ENCODE data around the gene RGS12.

Gene RGS12

GRCh38 chr4:3292571-3293400, at the start of gene RGS12:
RGS12 (plus strand) TSS chr4:3293021; CDS start chr4:3316171, 23,150 bp downstream.
- peak; percentile 92 to 98 (median 97) for DNase-seq
- intact Hi-C loops (cut with DNase I), result no loop called here

DNA sequence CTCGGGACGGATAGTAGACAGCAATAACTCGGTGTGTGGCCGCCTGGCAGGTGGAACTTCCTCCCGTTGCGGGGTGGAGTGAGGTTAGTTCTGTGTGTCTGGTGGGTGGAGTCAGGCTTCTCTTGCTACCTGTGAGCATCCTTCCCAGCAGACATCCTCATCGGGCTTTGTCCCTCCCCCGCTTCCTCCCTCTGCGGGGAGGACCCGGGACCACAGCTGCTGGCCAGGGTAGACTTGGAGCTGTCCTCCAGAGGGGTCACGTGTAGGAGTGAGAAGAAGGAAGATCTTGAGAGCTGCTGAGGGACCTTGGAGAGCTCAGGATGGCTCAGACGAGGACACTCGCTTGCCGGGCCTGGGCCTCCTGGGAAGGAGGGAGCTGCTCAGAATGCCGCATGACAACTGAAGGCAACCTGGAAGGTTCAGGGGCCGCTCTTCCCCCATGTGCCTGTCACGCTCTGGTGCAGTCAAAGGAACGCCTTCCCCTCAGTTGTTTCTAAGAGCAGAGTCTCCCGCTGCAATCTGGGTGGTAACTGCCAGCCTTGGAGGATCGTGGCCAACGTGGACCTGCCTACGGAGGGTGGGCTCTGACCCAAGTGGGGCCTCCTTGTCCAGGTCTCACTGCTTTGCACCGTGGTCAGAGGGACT, 49.6 kb upstream of the RGS12 start:
- no peak for DNase-seq
- intact Hi-C loops (cut with DNase I), result no loop called here

DNA sequence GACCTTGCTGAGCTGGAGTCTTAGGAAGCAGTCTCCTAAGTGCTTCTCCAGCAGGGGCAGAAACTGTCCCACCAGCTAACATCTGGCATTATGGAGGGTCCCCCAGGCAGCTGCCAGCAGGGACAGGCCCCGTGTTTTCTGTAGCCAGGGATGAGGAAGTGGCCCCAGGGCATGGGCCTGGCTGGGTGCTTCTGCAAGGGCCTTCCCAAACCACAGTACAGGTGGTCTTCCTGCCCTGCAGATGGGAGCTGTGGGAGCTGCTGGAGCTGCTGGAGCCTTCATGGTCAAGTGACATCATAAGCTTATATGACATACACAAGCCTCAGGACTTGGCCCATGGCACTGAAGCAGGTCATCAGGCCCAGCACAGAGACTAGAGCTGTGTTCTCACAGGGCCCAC, 48.8 kb upstream of the RGS12 start:
- no peak for DNase-seq

GRCh38 chr4:3244747-3245146, 48.1 kb upstream of the RGS12 start:
- intact Hi-C loops (cut with DNase I), result no loop called here
- DNase-seq, result no peak

More for the DNA sequence above, 48.8 kb upstream of the RGS12 start:
- intact Hi-C loops (cut with DNase I), result no loop called here

DNA sequence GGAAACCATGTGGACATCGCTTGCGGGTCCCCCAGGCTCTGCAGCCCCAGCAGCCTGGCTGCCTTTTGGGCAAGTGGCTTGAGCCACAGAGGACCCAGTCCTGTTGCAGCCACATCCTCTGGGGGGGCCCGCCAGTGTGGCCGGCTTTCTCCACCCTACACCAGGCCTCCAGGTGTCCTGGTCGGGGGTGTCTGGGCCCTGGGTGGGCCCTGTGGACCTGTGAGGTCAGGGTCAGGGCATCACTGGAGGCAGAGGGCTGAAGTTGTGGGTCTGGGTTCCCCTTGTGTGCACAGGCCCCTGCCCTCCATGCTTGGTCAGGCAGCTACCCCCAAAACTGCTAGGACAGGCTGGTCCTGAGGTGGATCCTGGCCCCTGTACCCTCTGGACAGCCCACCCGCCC, 47.1 kb upstream of the RGS12 start:
- intact Hi-C loops (cut with DNase I), result no loop called here
- DNase-seq, result no peak

DNA sequence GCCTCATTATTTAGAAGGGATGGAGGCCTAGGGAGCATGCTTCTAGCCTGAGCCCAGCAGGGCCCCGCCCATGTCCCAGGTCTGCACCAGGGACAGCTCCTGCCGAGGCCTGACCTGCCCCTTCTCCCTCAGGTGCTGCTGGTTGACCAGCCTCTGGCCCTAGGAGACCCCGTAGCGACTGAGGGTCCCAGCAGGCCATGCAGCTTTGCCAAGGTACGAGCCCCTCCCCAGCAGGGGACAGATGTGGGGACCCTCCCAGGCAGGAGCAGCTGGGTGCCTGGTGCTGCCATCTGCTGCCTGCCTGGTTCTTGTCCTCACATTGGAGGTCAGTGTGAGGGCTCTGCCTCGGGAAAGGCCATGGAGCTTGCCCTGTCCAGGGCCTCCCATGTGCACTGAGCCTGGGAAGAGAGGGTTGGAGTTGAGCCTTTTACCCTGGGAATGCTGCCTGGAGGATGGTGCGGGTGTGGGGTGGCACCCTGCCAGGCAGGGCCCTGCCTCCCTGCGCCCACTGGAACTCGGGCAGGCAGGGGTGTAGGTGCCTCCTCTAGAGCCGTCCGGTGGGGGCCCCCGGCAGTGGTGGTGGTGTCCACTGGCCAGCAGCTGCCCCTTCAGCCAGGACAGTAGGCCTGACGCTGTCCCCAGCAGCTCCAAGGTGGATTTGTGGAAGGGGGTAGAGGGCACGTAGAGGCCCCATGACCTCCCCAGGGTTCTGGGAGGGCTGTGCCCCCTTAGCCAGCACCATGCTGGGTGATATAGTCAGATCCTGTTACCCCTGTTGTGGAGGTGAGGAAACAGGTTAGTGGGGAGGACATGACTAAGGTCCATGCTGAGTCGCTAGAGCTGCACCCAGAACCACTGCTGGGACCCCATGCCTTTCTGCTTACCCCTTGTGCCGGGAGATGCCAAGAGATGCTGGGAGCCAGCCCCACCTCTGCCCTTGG, 46.1 kb upstream of the RGS12 start:
- intact Hi-C loops (cut with DNase I), result no loop called here
- DNase-seq, result no peak

DNA sequence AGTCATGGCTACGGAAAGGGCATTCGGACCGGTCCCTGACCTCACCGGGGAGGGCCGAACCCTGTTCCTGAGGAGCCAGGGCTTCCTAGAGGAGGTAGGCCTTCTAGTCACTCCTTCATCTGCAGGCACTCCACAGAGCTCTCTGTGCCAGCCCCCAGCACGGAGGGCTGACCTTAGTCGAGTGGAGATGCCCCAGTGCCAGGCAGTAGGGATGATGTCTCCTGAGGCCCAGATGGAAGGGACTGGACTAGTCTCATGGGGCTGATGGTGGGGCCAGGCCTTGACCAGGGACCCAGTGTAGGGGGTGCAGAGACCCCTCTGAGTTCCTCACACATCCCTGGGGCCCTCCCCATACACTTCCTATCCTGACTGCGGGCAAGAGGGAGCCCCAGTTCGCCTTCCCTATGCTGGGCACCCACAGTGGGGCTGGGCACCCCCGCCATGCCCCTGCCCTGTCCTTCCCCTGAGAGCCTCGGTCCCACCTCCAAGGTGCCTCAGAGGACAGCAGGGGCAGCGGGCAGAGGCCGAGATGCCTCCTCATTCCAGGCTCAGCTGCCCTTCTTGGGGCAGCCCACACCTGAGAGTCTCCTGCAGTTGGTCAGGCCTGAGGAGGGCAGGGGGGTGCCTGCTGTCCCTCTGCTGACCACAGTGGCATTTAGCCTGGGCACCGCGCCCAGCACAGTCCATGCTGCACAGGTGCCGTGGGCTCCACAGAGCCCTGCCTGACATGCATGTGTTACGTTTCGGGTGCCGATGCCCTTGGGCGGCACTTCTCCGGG, 45.2 kb upstream of the RGS12 start:
- no peak for DNase-seq
- intact Hi-C loops (cut with DNase I), result no loop called here

- no peak for DNase-seq
- intact Hi-C loops (cut with DNase I), result no loop called here
These were observed 44.7 kb upstream of the RGS12 start for GRCh38 chr4:3248178-3248480.

GRCh38 chr4:3248811-3249661, 43.8 kb upstream of the RGS12 start, which contains the start of gene MSANTD1:
MSANTD1 (plus strand) TSS chr4:3249159; CDS start chr4:3249223, 64 bp downstream.
- peak in 25 of 42 donors; percentile 26 to 79 (median 51) for DNase-seq
- intact Hi-C loops (cut with DNase I), result no loop called here

GRCh38 chr4:3249711-3250437, 42.9 kb upstream of the RGS12 start:
- no peak for DNase-seq
- intact Hi-C loops (cut with DNase I), result no loop called here

- DNase-seq, result no peak
- intact Hi-C loops (cut with DNase I), result no loop called here
These were observed 42.3 kb upstream of the RGS12 start for GRCh38 chr4:3250438-3250955.

DNA sequence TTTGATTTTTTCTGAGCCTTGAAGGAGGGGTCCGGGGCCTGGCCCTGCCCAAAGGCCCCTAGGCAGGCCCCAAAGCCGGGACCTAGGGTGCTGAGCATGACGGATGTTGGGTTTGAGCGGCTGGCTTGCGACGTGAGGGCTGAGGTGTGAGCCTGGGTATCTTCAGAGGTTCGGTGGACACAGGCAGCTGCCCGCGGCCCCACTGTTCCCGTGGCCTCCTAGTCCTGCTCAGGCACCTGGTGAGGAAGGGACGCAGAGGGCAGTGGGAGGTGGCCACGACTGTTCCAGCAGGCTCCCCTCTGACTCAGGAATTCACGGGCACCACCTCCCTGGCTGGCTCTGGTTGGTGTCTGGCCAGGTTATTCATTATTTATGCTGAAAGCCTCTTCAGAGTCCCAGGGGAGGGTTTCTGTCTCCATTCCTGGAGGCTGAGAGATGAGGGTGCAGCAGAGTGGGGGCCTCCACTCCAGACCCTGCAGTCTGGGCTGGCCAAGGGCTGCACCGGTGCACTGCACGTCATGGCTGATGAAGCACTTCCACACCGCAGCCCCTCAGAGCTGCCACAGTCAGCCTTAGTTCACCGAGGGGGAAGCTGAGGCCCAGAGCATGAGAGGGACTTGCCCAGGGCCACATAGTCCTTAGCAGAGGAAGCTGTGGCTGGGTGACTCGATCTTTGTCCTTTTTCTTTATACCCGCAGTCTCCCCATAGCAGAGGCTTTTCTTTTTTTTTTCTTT, 41.7 kb upstream of the RGS12 start:
- peak in 2 of 42 donors; percentile 2 for DNase-seq
- intact Hi-C loops (cut with DNase I), result no loop called here

DNA sequence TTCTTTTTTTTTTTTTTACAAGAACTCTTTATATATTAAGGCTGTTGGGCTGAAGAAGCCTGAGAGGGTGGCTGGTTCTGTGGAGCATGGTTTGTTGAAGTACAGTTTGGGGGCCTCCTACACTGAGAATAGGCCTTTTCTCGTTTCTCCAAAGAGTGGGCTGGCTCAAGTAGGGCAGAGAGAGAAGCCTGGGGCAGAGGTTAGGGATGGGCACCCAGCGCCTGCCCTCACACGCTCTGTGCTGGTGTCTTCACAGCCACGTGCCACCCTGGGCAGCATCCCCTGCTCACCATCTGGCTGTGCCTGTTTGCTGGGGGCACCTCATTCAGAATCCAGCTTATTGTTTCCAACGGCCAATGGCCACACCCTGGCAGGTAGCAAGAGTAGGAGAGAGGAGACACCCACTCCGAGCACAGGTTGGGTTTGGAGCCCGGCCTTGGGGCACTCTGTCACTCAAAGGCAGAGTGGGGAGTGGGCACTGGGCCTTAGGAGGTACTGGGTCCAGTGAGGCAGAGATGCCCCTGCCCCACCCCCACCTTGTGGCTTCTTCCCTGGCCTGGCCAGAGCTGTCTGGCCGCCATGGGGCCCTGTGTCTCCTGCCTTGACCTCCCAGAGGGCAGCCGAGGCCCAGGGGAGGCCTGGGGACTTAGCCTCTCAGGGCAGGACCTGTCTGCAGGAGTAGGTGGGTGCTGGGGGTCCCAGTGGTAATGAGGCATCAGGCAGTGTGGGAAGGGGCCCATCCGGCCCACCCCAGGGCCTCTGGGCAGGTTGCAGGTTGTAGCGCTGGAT, 40.9 kb upstream of the RGS12 start:
- DNase-seq, result peak in 3 of 42 donors; percentile 1 to 4 (median 1)

GRCh38 chr4:3252480-3252828, 40.4 kb upstream of the RGS12 start:
- intact Hi-C loops (cut with DNase I), result no loop called here

More for the DNA sequence above, 40.9 kb upstream of the RGS12 start:
- intact Hi-C loops (cut with DNase I), result no loop called here

DNA sequence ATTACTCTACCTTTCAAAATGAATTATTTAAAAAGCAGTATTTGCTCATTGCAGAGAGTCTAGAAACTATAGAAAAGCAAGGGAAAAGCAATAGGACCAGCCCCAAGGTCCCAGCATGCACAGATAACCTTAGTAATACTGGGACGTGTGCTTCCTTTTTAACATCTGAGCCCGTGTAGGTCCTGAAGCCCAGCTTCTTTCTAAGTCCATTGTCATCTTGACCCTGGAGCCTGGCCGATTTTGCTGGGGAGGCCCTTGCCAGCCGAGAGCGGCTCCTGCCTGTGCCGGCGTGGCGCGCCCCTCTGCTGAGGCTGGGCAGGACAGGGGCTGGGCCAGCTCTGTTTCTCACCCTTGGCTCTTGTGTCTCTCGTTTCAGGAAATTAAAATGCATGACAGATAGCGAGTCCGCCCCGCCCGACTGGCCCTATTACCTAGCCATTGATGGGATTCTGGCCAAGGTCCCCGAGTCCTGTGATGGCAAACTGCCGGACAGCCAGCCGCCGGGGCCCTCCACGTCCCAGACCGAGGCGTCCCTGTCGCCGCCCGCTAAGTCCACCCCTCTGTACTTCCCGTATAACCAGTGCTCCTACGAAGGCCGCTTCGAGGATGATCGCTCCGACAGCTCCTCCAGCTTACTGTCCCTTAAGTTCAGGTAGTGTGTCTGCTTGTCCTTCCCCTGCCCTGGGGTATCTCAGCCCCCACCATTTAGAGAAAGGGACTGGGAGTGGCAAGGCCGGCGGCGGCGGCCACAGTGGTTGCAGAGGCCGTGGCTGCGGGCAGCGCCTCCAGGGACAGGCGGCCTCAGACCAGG, 39.8 kb upstream of the RGS12 start:
- intact Hi-C loops (cut with DNase I), result no loop called here
- peak in 4 of 42 donors; percentile 1 to 28 (median 8) for DNase-seq

More at GRCh38 chr4:3252480-3252828, 40.4 kb upstream of the RGS12 start:
- DNase-seq, result no peak
